NCI-H2081 (cell line): Measurements from ENCODE around the gene KCNJ9.
"Not testable (repeated sequence)": the region's sequence is repeated elsewhere in the genome, so short reads cannot be mapped to it uniquely, and the experiment has no call there.

Source experiments
- DNase-seq, 2 experiments: peaks; one replicate each; lab custom pipeline; 2025; lab: John Stamatoyannopoulos, UW

The KCNJ9 gene

DNA sequence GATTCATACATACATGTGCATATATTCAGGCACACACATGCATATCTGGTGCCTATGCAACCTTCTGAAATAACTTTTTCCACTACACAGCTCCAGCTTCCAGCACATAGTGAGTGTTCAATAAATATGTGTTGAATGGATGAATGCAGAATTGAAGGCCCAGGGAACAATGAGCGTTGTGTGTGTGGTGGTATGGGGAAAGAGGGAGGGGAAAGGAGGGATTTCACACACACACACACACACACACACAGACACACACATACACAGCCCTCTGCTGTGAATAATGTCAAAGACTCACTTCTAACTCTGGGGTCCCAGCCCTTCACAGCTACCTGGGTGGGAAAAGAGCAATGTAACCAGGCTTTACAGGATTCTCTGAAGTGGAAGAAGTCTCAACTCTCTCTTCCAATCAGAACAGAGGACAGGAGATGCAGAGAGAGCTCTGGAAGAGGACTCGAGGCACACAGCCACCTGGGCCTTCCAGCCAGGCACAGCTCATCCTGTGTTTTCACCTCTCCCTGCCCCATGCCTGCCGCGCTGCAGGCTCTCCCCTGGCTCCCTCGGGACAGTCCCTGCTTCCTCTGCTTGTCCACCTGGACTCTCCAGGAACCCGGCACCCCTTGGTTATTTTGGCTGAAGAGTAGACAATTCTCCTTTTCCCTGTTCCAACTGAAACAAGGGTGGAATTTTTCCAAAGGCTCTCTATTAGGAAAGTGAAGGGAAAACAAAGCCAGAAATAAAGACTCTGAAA, 22.5 kb downstream of the KCNJ9 start:
- no peak for DNase-seq

DNA sequence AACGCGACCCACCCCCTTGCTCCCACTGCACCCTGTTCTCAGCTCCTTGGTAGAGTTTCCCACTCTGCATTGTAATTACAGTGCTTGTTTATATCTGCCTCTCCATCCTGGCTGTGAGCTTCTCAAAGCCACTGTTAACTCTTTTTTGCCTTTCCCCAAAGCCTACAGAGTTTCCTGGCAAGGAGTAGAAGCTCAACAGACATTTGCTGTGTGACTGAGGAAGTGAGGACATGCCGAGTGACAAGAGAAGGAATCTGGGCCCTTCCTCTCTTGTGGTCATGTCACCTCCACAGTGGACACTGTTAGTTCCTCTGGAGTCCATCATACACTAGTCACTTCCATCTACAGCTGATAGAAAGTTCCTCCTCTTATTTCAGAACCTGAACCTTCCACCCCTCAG, 23.1 kb downstream of the KCNJ9 start:
- no peak for DNase-seq

DNA sequence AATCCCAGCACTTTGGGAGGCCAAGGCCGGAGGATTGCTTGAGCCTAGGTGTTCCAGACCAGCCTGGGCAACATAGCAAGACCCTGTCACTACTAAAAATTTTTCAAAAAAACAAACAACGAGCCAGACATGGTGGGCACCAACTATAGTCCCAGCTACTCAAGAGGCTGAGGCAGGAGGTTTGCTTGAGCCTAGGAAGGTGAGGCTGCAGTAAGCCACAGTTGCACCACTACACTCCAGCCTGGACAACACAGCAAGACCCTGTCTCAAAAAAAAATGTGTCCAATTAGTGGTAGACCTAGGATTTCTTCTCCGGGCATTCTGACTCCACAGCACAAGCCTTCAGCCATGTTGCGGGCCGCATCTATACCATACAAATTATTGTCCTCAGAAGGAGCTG, 23.8 kb downstream of the KCNJ9 start:
- DNase-seq, result no peak

DNA sequence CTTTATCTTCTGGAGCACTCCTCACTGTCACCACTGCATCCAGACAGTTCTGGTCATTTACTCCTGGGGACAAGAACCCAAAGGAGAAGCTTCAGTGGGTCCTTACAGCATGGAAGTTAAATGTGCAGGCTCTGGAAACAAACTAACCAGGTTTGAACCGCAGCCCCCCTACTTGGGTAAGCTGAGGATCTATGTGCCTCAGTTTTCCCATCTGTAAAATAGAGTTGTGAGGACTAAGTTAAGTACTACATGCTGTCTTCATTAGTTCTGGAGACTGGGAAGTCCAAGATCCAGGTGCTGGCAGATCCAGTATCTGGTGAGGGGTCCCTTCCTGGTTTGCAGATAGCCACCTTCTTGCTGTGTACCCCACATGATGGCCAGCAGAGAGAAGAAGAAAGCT, 26.2 kb downstream of the KCNJ9 start:
- no peak for DNase-seq

DNA sequence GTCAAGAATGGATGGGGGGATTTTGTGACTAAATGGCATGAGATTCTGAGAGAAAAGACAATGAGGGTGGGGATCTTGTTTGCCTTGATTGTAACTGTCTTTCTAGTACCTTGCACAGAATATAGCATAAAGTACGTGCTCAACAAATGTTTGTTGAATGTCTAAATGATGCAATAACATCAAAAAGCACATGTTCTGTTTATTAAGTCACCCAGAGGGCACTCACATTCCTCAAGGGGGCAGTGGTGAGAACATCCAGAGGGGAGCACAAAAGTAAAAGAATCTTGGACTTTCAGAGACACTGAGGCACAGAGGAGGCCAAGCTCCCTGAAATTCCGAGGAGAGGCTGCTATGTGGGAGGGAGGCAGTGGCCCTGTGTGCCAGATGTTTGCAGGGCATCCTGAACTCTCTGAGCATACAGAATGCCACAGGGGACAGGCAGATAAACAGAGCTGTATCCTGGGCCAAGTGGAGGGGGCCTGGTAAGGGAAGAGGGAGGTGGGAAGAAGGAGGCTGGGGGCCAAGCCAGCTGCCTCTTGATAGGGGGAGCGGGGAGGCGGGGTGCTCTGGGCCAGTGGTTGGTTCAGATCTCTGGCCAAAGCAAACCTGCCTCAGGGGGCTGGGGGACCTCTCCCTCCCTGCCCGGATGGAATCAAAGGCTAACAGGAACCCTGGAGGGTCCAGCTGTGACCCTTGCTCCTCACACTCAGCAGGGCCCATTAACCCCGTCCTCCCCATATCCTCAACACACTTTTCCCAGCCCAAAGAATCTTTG, 27.7 kb downstream of the KCNJ9 start:
- peak in 1 of 2 experiments; percentile 14 for DNase-seq

DNA sequence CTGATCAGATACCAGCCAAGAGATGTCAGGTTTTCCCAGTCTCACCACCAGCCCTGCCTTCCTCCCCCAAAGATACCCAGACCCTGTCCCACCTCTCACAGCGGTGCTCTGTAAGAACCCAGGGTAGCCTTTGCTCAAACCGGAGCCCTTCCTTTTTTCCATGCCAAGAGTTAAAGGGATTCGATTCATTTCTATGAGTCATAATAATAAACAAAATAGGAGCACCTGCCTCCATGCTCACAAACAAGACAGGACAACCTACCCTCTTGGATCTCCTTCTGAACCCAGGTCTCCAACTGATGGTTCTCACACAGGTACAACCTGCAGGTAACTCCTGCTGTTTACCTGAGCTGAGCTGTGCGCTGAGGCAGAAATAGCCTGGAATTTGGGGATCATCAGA, 28.3 kb downstream of the KCNJ9 start:
- DNase-seq, result no peak

DNA sequence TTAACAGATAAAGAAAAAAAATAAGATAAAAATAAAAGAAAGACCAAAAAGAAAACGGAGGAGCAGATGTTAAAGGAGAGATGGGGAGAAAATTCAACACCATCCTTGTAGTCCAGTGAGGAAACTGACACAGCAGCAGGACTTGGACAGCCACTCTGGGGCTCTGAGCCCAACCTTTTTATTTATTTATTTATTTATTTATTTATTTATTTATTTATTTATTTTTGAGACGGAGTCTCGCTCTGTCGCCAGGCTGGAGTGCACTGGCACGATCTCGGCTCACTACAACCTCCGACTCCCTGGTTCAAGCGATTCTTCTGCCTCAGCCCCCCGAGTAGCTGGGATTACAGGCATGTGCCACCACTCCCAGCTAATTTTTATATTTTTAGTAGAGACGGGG, 30.1 kb downstream of the KCNJ9 start:
- not testable (repeated sequence) for DNase-seq

DNA sequence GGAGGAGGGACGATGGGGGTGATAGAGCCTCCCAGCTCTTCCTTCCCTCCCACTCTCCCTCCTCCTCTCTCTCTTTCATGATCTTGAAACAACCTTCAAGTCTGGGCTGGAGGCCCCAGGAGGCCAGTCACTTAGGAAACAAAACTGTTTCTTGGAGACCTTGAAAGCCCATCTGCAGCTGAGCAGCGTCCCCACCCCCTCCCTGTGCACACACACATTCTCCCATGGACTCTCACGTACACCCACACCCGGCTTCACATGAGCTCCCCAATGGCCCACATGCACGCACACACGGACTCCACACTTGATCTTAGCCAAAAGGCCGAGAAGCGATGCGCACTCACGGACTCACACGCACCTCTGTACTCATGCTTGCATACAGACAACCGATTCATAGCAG, 31.0 kb downstream of the KCNJ9 start:
- no peak for DNase-seq

DNA sequence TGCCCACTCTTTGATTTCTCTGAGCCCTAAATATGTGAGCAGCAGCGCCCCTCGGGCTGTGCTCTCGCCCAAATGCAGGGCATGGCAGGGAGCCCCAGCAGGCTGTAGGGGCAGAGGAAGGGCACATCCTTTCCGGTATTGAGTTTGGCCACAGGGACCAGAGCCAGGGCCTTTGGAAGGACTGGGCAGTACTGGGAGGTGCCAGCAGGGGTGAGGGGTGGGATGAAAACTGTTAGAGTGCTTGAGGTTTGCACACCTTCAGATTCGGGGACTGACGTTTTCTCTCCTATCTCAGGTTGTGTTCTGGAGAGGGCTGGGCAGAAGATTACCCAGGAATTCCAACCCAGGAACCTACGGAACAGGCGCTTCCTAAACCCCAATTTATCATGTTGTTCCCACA, 32.1 kb downstream of the KCNJ9 start:
- DNase-seq, result no peak

DNA sequence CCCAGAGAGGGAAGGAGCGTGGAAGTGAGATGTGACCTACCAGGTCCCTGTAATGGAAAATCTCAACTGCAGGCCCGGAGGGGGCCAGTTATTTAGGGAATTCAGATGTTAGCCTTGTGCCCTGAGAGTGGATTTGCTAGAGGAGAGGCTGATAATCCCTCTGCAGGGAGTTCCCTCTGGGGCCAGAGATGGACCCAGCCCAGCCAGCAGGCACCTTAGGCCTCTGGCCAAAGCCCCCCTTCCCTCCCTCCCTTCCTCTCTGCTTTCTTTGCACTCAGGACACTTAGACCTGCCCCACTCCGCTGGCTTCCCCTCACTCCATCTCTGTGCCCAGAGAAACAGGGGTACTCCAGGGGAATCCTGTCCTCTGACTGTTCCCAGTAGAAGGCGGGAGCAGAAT, 32.7 kb downstream of the KCNJ9 start:
- DNase-seq, result no peak

DNA sequence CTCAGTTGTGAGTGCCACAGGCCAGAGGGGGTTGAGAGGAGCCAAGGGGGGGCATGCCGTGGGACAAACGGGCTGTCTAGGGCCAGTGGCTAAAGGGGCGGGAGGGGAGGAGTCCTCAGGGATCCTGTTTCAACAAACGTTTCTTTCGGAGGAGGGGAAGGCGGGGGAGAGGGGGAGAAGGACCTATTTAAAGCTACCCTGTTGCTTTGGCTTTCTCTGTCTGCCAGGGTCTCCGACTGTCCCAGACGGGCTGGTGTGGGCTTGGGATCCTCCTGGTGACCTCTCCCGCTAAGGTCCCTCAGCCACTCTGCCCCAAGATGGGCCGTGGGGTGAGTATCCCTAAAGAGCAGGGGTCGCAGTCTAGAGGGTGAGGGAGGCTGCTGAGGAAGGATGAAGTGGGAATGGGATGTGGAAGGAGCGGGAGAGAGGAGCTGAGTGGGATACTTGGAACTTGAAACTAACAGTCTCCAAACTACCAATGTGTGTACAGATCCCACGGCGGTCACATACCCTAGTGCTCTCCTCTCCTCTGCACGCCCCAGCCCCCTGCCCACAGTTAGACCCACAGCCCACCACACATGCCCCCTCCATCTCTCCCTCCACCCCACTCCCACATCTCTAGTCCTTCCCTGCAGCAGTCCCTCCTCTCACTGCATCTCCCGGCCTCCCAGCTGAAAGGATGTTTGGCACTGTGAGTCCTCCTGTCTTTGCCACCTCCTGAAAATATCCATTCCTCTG, 34.4 kb downstream of the KCNJ9 start, which contains the start of gene ATP1A2:
ATP1A2 (plus strand) TSS at position 215 of the 738 bp plus-strand sequence; CDS start at position 318, 103 bp downstream.
- no peak for DNase-seq

DNA sequence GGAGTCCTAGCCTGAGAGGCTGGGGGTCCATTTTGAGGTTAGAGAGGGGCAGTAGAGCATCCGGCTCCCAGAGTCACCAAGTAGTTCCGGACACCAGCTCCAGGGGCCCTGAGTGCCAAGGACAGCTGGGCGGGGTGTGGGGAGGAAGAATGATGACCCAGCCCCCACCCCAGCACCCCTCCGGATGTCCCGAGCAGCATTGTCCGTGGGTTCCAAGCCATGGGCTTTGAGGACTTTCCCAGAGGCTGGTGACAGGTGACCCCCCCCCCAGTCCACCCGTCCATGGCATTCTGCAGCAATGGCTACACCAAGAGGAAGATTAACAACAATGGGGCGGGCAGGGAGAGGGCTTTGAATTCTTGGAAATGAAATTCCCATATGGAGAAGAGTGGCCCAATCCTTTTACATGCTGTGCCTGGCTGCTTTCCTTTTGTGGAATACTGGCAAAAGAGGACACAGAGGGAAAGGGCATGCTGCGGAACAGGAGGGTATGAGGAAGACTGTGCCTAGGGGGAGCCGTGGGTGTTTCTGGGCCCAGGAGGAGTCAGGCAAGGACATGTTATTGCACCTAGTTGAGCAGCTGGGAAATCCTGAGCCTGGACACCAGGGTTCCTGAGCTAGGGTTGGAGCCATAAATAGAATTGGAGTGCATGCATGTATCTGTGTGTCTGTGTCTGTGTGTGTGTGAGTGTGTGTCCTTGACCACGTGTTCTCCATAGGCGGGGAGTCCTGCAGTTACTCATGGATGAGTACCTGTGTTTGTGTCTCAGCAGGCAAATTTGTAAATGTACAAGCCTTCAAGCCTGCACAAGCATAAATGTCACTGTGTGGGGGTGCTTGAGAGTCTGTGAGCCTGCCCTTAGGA, 35.2 kb downstream of the KCNJ9 start:
- no peak for DNase-seq

DNA sequence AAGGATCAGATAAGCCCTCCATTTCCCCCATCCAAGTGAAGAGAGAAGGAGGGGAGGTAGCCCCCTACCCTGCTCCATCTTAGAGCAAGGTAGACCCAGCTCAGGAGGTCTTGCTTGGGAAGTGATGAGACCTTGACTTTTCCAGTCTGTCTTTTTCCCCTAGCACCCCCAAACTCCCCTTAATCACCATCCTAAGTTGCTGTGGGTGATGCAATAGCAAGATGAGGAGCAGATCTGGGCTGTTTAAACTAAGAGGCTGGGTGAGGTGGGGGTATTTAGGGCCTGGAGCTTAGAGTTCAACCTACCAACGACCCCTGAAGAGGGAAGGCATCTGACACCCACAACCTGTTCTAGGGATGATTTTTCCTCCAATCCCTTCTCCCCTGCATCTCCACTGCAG, 36.0 kb downstream of the KCNJ9 start:
- DNase-seq, result no peak

DNA sequence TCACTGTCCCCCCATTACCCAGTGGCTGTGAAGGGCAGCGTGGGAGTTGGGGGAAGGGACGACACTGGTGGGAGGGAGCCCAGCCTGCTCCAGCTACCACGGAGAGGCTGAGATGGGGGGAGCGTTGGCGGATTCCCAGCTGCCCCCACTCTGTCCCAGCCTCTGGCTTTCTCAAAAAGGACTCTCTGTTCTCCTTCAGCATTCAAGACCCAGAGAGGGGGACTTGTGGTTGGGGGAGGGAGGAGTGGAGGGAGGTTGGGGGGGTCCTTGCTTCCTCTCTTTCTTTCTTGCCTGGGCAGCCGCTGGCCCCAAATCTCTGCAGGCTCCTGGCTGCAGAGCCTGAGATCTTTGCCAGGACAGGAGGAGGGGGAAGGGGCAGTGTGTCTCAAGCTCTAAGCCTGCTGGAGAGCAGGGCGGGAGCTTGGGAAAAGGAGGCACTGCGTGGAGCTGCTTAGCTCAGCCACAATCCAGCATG, 36.4 kb downstream of the KCNJ9 start:
- no peak for DNase-seq

DNA sequence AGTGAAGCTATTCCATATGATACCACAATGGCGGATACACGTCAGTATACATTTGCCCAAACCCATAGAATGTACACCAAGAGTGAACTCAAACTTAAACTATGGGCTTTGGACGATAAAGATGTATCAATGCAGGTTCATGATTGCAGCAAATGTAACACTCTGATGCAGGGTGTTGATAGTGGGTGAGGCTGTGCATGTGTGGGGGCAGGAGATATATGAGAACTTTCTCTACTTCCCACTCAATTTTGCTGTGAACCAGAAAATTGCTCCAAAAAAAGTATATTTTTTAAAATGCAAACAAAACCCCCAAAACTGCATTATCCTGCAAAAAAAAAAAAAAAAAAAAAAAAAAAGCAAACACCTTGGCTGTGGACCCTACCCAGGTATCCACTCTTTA, 37.6 kb downstream of the KCNJ9 start:
- DNase-seq, result no peak

DNA sequence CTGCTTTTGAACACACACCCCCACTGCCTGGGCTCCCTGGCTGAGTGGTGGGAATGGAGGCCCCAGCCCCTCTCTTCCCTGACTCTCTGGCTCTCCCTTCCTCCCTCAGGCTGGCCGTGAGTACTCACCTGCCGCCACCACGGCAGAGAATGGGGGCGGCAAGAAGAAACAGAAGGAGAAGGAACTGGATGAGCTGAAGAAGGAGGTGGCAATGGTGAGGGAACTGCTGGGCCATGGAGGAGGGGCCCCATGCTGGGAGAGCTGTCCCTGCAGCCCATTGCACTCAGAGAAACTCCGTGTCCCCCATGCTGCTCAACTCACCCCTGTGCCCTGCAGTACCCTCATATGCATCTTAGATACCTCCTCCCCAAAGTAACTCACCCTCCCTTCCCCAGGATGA, 39.5 kb downstream of the KCNJ9 start:
- no peak for DNase-seq

DNA sequence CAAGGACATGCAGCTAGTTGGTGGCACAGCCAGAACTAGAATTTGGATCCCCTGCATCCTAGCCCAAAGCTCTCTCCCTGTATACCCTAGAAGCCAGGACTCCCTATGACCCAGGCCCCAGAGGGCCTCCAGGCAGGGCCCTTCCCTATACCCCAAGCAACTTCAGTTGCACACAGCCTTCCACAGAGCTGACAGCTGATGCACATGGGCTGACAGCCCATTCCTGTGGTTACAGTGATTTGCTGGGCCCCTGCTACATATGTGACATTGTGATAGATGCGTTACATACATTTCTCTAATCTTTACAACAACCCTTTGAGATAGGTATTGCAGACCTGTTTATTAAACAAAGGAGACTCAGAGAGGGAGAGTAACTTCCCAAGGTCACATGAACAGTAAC, 40.0 kb downstream of the KCNJ9 start:
- no peak for DNase-seq

DNA sequence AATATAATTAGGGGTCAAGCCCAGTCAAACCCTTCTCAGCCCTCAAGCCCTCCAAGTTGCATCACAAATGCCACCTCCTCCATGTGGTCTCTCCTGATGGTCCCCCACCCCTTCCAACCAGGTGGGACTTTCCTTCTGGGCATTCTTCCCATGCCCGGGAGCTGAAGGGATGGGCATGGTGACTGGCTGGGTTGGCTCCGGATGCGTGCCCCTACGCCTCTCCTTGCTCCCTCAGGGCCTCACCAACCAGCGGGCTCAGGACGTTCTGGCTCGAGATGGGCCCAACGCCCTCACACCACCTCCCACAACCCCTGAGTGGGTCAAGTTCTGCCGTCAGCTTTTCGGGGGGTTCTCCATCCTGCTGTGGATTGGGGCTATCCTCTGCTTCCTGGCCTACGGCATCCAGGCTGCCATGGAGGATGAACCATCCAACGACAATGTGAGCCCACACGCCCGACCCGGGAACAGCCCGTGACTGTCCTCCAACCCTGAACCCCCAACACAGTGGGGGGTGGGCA, 41.7 kb downstream of the KCNJ9 start:
- no peak for DNase-seq

DNA sequence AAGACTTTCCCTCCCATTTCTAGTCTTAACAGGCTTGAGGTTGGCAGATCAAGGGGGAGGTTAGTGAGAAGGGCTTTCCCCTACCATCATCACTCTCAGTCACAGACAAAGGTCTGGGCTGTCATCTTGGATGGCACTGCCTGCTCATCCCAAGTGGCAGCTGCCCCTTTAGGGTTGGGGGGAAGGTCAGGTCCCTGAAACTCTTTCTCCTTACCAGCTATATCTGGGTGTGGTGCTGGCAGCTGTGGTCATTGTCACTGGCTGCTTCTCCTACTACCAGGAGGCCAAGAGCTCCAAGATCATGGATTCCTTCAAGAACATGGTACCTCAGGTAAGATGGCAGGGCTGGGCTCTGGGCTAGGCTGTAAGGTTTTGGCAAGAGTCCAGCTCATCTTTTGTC, 42.4 kb downstream of the KCNJ9 start:
- no peak for DNase-seq

DNA sequence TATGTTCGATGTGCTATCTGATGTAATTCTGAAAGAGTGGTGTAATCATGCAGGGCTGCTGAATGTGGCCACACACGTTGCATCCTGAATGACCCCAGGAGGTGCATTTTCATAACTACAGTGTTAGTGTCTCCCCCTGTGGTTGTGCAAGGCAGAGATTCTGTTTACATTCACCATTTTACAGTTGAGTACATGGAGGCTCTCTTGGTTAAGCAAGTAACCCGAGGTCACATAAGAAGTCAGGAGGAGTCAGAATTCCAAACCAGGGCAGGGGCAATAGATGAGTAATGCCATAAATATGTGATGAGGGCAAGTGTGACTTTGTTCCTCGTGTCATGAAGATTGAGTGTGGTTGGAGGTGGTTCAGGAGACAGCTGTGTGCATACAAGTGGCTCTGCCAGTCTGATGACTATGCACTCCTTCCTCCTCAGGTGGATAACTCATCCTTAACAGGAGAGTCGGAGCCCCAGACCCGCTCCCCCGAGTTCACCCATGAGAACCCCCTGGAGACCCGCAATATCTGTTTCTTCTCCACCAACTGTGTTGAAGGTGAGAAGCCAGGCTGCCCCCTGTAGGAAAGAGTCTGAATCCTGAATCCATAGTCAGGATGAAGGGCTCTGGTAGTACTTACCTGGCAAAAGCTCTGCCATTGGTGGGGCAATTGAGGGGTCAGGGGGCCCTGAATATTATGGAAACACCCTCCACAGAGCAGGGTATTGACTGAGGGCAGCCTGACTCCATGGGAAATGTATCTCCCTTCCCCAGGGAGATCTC, 43.6 kb downstream of the KCNJ9 start:
- DNase-seq, result no peak

DNA sequence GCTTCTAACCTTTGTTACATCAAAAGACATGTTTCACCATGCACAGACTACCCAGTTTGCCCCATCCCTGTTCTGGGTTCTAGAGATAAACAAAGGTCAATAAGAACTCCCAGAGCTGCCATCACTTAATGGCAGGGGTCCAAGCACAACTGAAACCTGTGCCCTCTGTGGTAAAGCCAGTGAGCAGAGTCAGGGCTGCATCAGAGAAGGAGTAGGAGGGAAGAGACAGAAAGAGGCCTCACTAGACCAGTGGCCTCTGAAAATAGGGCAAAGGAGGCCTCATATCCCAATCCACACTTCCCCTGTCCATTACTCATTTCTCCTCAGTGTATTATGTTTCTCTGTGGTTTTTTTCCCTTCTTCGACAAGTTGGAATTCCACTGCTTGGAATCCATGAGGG, 44.4 kb downstream of the KCNJ9 start:
- no peak for DNase-seq
